HepG2 (cell line): ENCODE measurements around the gene YIPF3. TPM values are rescaled to one million over a fixed set of nuclear protein-coding genes. Genes with fewer than 3 reads are reported as not detected.
A peak's percentile ranks its signal among the peaks of the same experiment; 100 is the strongest.

Experiments
- ATF7-NPFF ChIP-seq: sonication (generic); formaldehyde crosslinking; IDR thresholded peaks from 2 replicates; pipeline ENCODE4 v1.8.1; 2023; ENCODE audit warnings: mild to moderate bottlenecking, low read depth, missing genetic modification reagents, moderate library complexity
- NCOA5 ChIP-seq: sonication (generic); formaldehyde crosslinking; IDR thresholded peaks from 2 replicates; pipeline ENCODE4 v1.4.0; 2020; ENCODE audit warnings: missing genetic modification reagents
- NR3C1 ChIP-seq: sonication (generic); formaldehyde crosslinking; IDR thresholded peaks from 2 replicates; pipeline ENCODE4 v1.4.0; 2020; ENCODE audit warnings: missing genetic modification reagents
- REL ChIP-seq: sonication (generic); formaldehyde crosslinking; conservative IDR thresholded peaks from 2 replicates; pipeline ENCODE4 v1.8.0; 2022; ENCODE audit warnings: mild to moderate bottlenecking, missing genetic modification reagents, moderate library complexity
- U2AF1 ChIP-seq: fragments of 200-400 bp; formaldehyde crosslinking; optimal IDR thresholded peaks from 2 replicates; pipeline ENCODE3; 2017; ENCODE audit warnings: mild to moderate bottlenecking, low read depth, low read length
- ZFP36 ChIP-seq: fragments of 150-350 bp; IDR thresholded peaks from 2 replicates; pipeline ENCODE4 v1.6.1; 2018; ENCODE audit warnings: borderline replicate concordance, low read length, low read depth; ENCODE audit not compliant: partially characterized antibody
- ZNF124 ChIP-seq: sonication (generic); formaldehyde crosslinking; IDR thresholded peaks from 2 replicates; pipeline ENCODE4 v1.4.0; 2020; ENCODE audit warnings: missing genetic modification reagents
- ZNF879 ChIP-seq: sonication (generic); formaldehyde crosslinking; IDR thresholded peaks from 2 replicates; pipeline ENCODE4 v1.8.1; 2023; ENCODE audit warnings: missing genetic modification reagents
- polyA plus RNA-seq, 8 experiments: library from polyadenylated mRNA; depleted of rRNA in 3 of 8; stranded (reverse) in 7 of 8; unstranded in 1 of 8; fragments of >200 nt; fragmentation: Illumina TruSeq in 4 of 8; extraction: Trizol in 4 of 8; gene quantifications; 2 replicates each; pipeline versions ENCODE4 v1.2.1 to v1.2.3, GENCODE V29; 2011 to 2016; ENCODE audit warnings: low read depth in 4 of 8, missing spikeins in 1 of 8, mixed read lengths in 1 of 8; ENCODE audit not compliant: insufficient read depth in 1 of 8
- total RNA-seq, 5 experiments: library from RNA; depleted of rRNA; stranded (reverse); fragments of >200 nt; fragmentation: Illumina TruSeq; extraction: Trizol; gene quantifications; 2 replicates each; pipeline ENCODE4 v1.2.3, GENCODE V29; 2016; ENCODE audit warnings: low read depth in 1 of 5
- TF ChIP-seq, protein P1 (sequence below): sonication (generic); formaldehyde crosslinking; IDR thresholded peaks from 2 replicates; pipeline ENCODE4 v1.4.0; 2020; ENCODE audit warnings: mild to moderate bottlenecking, missing genetic modification reagents
- TF ChIP-seq, protein P2 (sequence below): sonication (generic); formaldehyde crosslinking; conservative IDR thresholded peaks from 2 replicates; pipeline ENCODE4 v1.8.0; 2022; ENCODE audit warnings: missing genetic modification reagents
- TF ChIP-seq, protein P3 (sequence below): sonication (generic); formaldehyde crosslinking; IDR thresholded peaks from 2 replicates; pipeline ENCODE4 v1.5.0; 2020; ENCODE audit warnings: mild to moderate bottlenecking, missing genetic modification reagents, borderline replicate concordance
- TF ChIP-seq, protein P4 (sequence below): sonication (generic); formaldehyde crosslinking; IDR thresholded peaks from 2 replicates; pipeline ENCODE4 v1.5.1; 2020; ENCODE audit warnings: mild to moderate bottlenecking, missing genetic modification reagents, moderate library complexity

The YIPF3 gene
- total and polyA plus RNA-seq, 2 of the 13 experiments (the other 11 are each of a cell fraction or from before 2014, with no cell fraction given) = 107 to 206 TPM

DNA sequence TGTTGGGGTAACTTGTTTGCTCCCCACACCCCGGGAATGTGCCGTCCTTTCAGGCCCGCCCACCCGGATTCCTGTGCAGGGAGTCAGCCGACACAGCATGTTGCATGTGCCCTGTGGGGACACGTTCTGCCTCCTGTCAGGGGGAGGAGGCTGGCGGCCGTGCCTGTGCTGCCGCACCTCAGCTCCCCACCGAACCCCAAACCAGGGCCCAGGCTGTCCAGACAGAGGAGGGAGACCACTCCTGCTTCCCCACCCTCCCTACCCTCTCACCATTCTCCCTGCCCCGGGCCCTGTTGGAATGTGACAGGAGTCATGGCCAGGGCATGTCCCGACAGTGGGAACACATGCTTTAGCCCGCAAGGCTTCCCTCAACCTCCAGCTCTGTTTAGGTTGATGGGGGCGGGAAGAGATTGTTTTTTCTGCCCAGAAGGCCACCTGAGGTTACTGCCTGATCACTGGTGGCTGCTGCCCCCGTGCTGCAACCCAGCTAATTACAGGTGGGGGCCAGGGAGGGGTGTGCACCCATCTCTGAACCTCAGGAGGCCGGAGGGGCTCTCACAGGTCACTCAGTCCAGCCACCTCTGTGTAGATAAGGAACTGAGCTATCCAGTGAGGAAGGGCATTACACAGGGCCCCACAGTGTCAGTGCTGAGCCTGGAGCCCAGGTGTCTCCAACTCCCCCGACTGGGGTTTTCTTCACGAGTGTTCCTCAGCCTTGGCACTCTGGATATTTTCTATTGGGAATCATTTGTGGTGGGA, 20.2 kb downstream of the YIPF3 start (continued):
- TF ChIP-seq, protein P1, sequence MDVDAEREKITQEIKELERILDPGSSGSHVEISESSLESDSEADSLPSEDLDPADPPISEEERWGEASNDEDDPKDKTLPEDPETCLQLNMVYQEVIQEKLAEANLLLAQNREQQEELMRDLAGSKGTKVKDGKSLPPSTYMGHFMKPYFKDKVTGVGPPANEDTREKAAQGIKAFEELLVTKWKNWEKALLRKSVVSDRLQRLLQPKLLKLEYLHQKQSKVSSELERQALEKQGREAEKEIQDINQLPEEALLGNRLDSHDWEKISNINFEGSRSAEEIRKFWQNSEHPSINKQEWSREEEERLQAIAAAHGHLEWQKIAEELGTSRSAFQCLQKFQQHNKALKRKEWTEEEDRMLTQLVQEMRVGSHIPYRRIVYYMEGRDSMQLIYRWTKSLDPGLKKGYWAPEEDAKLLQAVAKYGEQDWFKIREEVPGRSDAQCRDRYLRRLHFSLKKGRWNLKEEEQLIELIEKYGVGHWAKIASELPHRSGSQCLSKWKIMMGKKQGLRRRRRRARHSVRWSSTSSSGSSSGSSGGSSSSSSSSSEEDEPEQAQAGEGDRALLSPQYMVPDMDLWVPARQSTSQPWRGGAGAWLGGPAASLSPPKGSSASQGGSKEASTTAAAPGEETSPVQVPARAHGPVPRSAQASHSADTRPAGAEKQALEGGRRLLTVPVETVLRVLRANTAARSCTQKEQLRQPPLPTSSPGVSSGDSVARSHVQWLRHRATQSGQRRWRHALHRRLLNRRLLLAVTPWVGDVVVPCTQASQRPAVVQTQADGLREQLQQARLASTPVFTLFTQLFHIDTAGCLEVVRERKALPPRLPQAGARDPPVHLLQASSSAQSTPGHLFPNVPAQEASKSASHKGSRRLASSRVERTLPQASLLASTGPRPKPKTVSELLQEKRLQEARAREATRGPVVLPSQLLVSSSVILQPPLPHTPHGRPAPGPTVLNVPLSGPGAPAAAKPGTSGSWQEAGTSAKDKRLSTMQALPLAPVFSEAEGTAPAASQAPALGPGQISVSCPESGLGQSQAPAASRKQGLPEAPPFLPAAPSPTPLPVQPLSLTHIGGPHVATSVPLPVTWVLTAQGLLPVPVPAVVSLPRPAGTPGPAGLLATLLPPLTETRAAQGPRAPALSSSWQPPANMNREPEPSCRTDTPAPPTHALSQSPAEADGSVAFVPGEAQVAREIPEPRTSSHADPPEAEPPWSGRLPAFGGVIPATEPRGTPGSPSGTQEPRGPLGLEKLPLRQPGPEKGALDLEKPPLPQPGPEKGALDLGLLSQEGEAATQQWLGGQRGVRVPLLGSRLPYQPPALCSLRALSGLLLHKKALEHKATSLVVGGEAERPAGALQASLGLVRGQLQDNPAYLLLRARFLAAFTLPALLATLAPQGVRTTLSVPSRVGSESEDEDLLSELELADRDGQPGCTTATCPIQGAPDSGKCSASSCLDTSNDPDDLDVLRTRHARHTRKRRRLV (CRISPR knock-in tag) = no peak
- TF ChIP-seq ATF7-NPFF (CRISPR knock-in tag) (no peak), NR3C1 (CRISPR knock-in tag) (no peak), ZNF124 (peak; percentile 59; the same call in 1 of the 2 replicates), NCOA5 (CRISPR knock-in tag) (no peak), ZNF879 (no peak), REL (CRISPR knock-in tag) (no peak), ZFP36 (no peak), U2AF1 (no peak)
- TF ChIP-seq, protein P2, sequence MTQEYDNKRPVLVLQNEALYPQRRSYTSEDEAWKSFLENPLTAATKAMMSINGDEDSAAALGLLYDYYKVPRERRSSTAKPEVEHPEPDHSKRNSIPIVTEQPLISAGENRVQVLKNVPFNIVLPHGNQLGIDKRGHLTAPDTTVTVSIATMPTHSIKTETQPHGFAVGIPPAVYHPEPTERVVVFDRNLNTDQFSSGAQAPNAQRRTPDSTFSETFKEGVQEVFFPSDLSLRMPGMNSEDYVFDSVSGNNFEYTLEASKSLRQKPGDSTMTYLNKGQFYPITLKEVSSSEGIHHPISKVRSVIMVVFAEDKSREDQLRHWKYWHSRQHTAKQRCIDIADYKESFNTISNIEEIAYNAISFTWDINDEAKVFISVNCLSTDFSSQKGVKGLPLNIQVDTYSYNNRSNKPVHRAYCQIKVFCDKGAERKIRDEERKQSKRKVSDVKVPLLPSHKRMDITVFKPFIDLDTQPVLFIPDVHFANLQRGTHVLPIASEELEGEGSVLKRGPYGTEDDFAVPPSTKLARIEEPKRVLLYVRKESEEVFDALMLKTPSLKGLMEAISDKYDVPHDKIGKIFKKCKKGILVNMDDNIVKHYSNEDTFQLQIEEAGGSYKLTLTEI (CRISPR knock-in tag) = no peak
- TF ChIP-seq, protein P3, sequence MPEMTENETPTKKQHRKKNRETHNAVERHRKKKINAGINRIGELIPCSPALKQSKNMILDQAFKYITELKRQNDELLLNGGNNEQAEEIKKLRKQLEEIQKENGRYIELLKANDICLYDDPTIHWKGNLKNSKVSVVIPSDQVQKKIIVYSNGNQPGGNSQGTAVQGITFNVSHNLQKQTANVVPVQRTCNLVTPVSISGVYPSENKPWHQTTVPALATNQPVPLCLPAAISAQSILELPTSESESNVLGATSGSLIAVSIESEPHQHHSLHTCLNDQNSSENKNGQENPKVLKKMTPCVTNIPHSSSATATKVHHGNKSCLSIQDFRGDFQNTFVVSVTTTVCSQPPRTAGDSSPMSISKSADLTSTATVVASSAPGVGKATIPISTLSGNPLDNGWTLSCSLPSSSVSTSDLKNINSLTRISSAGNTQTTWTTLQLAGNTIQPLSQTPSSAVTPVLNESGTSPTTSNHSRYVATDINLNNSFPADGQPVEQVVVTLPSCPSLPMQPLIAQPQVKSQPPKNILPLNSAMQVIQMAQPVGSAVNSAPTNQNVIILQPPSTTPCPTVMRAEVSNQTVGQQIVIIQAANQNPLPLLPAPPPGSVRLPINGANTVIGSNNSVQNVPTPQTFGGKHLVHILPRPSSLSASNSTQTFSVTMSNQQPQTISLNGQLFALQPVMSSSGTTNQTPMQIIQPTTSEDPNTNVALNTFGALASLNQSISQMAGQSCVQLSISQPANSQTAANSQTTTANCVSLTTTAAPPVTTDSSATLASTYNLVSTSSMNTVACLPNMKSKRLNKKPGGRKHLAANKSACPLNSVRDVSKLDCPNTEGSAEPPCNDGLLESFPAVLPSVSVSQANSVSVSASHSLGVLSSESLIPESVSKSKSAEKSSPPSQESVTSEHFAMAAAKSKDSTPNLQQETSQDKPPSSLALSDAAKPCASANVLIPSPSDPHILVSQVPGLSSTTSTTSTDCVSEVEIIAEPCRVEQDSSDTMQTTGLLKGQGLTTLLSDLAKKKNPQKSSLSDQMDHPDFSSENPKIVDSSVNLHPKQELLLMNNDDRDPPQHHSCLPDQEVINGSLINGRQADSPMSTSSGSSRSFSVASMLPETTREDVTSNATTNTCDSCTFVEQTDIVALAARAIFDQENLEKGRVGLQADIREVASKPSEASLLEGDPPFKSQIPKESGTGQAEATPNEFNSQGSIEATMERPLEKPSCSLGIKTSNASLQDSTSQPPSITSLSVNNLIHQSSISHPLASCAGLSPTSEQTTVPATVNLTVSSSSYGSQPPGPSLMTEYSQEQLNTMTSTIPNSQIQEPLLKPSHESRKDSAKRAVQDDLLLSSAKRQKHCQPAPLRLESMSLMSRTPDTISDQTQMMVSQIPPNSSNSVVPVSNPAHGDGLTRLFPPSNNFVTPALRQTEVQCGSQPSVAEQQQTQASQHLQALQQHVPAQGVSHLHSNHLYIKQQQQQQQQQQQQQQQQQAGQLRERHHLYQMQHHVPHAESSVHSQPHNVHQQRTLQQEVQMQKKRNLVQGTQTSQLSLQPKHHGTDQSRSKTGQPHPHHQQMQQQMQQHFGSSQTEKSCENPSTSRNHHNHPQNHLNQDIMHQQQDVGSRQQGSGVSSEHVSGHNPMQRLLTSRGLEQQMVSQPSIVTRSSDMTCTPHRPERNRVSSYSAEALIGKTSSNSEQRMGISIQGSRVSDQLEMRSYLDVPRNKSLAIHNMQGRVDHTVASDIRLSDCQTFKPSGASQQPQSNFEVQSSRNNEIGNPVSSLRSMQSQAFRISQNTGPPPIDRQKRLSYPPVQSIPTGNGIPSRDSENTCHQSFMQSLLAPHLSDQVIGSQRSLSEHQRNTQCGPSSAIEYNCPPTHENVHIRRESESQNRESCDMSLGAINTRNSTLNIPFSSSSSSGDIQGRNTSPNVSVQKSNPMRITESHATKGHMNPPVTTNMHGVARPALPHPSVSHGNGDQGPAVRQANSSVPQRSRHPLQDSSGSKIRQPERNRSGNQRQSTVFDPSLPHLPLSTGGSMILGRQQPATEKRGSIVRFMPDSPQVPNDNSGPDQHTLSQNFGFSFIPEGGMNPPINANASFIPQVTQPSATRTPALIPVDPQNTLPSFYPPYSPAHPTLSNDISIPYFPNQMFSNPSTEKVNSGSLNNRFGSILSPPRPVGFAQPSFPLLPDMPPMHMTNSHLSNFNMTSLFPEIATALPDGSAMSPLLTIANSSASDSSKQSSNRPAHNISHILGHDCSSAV (CRISPR knock-in tag) = peak; percentile 68; the same call in 1 of the 2 replicates
- TF ChIP-seq, protein P4, sequence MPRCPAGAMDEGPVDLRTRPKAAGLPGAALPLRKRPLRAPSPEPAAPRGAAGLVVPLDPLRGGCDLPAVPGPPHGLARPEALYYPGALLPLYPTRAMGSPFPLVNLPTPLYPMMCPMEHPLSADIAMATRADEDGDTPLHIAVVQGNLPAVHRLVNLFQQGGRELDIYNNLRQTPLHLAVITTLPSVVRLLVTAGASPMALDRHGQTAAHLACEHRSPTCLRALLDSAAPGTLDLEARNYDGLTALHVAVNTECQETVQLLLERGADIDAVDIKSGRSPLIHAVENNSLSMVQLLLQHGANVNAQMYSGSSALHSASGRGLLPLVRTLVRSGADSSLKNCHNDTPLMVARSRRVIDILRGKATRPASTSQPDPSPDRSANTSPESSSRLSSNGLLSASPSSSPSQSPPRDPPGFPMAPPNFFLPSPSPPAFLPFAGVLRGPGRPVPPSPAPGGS (CRISPR knock-in tag) = no peak
